CD14-positive monocyte (primary cell): Measurements from ENCODE around the gene PEDS1. TPM values are rescaled to one million over a fixed set of nuclear protein-coding genes. Genes with fewer than 3 reads are reported as not detected.

Experiments used
- DNase-seq, 3 donors: peaks; one replicate each; pipeline ENCODE4 v3.0.0-alpha.2; 2011 to 2022
- H2AFZ ChIP-seq: 2 replicates; pipeline ENCODE4 v1.6.0; 2012; ENCODE audit warnings: mild to moderate bottlenecking, low read depth, low read length, inconsistent platforms; ENCODE audit not compliant: insufficient read depth, poor library complexity, severe bottlenecking
- H3K27ac ChIP-seq, 2 donors: 1 replicate in 1 of 2; 2 replicates in 1 of 2; pipeline ENCODE4 v1.5.1; 2012 to 2013; ENCODE audit warnings: low read length in 2 of 2, control low read depth in 1 of 2, inconsistent platforms in 1 of 2, low read depth in 1 of 2, mild to moderate bottlenecking in 1 of 2
- H3K27me3 ChIP-seq, 2 donors: one replicate each; pipeline versions ENCODE4 v1.6.0 to v1.6.1; 2011 to 2013; ENCODE audit warnings: low read length in 2 of 2; ENCODE audit not compliant: control insufficient read depth in 2 of 2, insufficient read depth in 2 of 2
- H3K36me3 ChIP-seq, 2 donors: replicated peaks in 1 of 2; 1 replicate in 1 of 2; 2 replicates in 1 of 2; pipeline versions ENCODE4 v1.5.1 to v1.6.1; 2012 to 2013; ENCODE audit warnings: low read length in 2 of 2, control low read depth in 1 of 2, inconsistent platforms in 1 of 2, mild to moderate bottlenecking in 1 of 2; ENCODE audit not compliant: insufficient read depth in 2 of 2, control insufficient read depth in 1 of 2
- H3K4me1 ChIP-seq, 2 donors: 1 replicate in 1 of 2; 2 replicates in 1 of 2; pipeline versions ENCODE4 v1.5.1 to v1.6.1; 2012 to 2013; ENCODE audit warnings: low read length in 2 of 2, control low read depth in 1 of 2, inconsistent platforms in 1 of 2, mild to moderate bottlenecking in 1 of 2, moderate library complexity in 1 of 2; ENCODE audit not compliant: insufficient read depth in 2 of 2, control insufficient read depth in 1 of 2
- H3K4me2 ChIP-seq: replicated peaks from 2 replicates; pipeline ENCODE3; 2012; ENCODE audit warnings: low read length, moderate library complexity, mild to moderate bottlenecking; ENCODE audit not compliant: poor library complexity, severe bottlenecking; ENCODE audit errors: extremely low read depth
- H3K4me3 ChIP-seq, 3 experiments: fragments of 200-600 bp in 1 of 3; sonication (generic) in 1 of 3; replicated peaks in 1 of 3; 1 replicate in 2 of 3; 2 replicates in 1 of 3; pipeline ENCODE4 v1.5.1; 2011 to 2013; ENCODE audit warnings: low read length in 3 of 3, mild to moderate bottlenecking in 3 of 3, control low read depth in 2 of 3, low read depth in 2 of 3, inconsistent platforms in 1 of 3, moderate library complexity in 1 of 3
- H3K79me2 ChIP-seq: 2 replicates; pipeline ENCODE4 v1.6.0; 2012; ENCODE audit warnings: mild to moderate bottlenecking, control low read depth, inconsistent platforms, low read length, moderate library complexity; ENCODE audit not compliant: insufficient read depth
- H3K9ac ChIP-seq: 2 replicates; pipeline ENCODE4 v1.6.0; 2017; ENCODE audit warnings: low read length, mild to moderate bottlenecking; ENCODE audit not compliant: insufficient read depth, poor library complexity, severe bottlenecking
- H3K9me3 ChIP-seq, 2 donors: replicated peaks in 1 of 2; 1 replicate in 1 of 2; 2 replicates in 1 of 2; pipeline versions ENCODE4 v1.5.1 to v1.6.1; 2012 to 2013; ENCODE audit warnings: low read length in 2 of 2, control low read depth in 1 of 2; ENCODE audit not compliant: control insufficient read depth in 1 of 2, insufficient read depth in 1 of 2
- H4K20me1 ChIP-seq: 2 replicates; pipeline ENCODE4 v1.6.0; 2012; ENCODE audit warnings: mild to moderate bottlenecking, low read length, control low read depth, moderate library complexity; ENCODE audit not compliant: insufficient read depth
- H3K27ac Mint-ChIP-seq, 7 donors: one replicate each; pipeline ENCODE4 v1.8.0; 2020; ENCODE audit warnings: mild to moderate bottlenecking in 7 of 7, mixed read lengths in 7 of 7, moderate library complexity in 6 of 7, inconsistent platforms in 2 of 7
- H3K27me3 Mint-ChIP-seq, 3 donors: one replicate each; pipeline ENCODE4 v1.8.0; 2021 to 2022; ENCODE audit warnings: low read depth in 3 of 3, mild to moderate bottlenecking in 3 of 3, mixed read lengths in 3 of 3, moderate library complexity in 3 of 3, inconsistent platforms in 1 of 3
- H3K36me3 Mint-ChIP-seq, 2 donors: one replicate each; pipeline ENCODE4 v1.8.0; 2020; ENCODE audit warnings: mixed read lengths in 2 of 2, inconsistent platforms in 1 of 2, mild to moderate bottlenecking in 1 of 2
- H3K4me1 Mint-ChIP-seq: one replicate; pipeline ENCODE4 v1.8.0; 2020; ENCODE audit warnings: mild to moderate bottlenecking, mixed read lengths
- H3K4me3 Mint-ChIP-seq, 2 donors: one replicate each; pipeline ENCODE4 v1.8.0; 2020; ENCODE audit warnings: mild to moderate bottlenecking in 2 of 2, mixed read lengths in 2 of 2, moderate library complexity in 1 of 2
- H3K9me3 Mint-ChIP-seq, 7 donors: one replicate each; pipeline ENCODE4 v1.8.0; 2020 to 2022; ENCODE audit warnings: mixed read lengths in 7 of 7, mild to moderate bottlenecking in 6 of 7, moderate library complexity in 6 of 7, inconsistent platforms in 2 of 7
- WGBS: methylation state at CpG from one replicate; pipeline ENCODE4 v1.1.5; 2013; ENCODE audit warnings: missing lambda C conversion rate; ENCODE audit not compliant: insufficient coverage; 5-methylcytosine and 5-hydroxymethylcytosine counted together
- intact Hi-C, 2 donors: fragments of 100-400 bp; cut with micrococcal nuclease; formaldehyde crosslinking; loops; one replicate each; pipeline versions ENCODE4 v1.15.0 to v1.15.1; 2023
- polyA plus RNA-seq, 3 donors: library from polyadenylated mRNA; depleted of rRNA in 1 of 3; unstranded in 2 of 3; stranded (reverse) in 1 of 3; fragments of 300-500 nt in 2 of 3; fragments of >200 nt in 1 of 3; fragmentation: Illumina TruSeq in 2 of 3; gene quantifications; 1 replicate in 2 of 3; 2 replicates in 1 of 3; pipeline ENCODE4 v1.2.3, GENCODE V29; 2012 to 2021
- TF ChIP-seq, protein P1 (sequence below): fragments of 200-600 bp; IDR thresholded peaks from one replicate; pipeline ENCODE4 v1.8.0; 2022; ENCODE audit warnings: antibody characterized with exemption, mild to moderate bottlenecking

The PEDS1 gene
- polyA plus RNA-seq, 3 donors, result 19.6 to 48.1 (median 25.2) TPM

DNA sequence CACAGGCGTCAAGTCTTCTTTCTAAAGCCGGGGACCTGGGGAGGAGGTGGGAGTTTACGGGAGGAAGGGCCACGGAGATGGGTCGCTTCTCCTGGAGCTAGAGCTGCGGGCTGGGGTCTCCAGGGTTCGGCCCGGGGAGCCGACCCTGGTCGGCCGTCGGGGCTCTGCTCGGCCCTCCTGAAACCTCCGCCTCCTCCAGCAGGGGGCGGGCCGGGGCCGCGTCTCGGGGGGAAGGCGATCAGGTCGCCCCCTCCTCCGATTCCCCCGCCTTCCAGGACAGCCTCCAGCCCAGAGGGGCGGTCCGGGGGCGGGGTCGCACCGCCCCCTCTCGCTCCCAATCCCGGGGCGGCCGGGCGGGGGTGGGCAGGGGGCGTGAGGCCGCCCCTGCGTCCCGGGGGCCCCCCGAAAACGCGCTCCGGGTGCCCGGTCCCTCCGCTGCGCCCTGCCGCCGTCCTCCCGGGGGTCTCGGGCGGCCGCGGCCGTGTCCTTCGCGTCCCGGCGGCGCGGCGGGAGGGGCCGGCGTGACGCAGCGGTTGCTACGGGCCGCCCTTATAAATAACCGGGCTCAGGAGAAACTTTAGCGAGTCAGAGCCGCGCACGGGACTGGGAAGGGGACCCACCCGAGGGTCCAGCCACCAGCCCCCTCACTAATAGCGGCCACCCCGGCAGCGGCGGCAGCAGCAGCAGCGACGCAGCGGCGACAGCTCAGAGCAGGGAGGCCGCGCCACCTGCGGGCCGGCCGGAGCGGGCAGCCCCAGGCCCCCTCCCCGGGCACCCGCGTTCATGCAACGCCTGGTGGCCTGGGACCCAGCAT is 36.9 kb upstream of the PEDS1 start, which contains the start of gene CEBPB:
Gene CEBPB (plus strand): TSS at position 580 of the 814 bp plus-strand sequence. CDS start 204 bp downstream, at position 784.
- H3K36me3 Mint-ChIP-seq, result peaks cover 30 to 32% of the 10 kb centered on the region in 2 donors
- H3K27me3 Mint-ChIP-seq, result peaks cover under 1 to 10% (median 3%) of the 10 kb centered on the region in 3 donors
- Histone ChIP-seq H3K27me3 (no peaks in the 10 kb centered on the region), H3K4me3 (peak within 1 kb of the TSS; percentile 85 to 96 (median 96)), H3K79me2 (peaks cover 47% of the 10 kb centered on the region), H4K20me1 (peaks cover 40% of the 10 kb centered on the region), H3K4me2 (peak within 1 kb of the TSS; percentile 87), H3K36me3 (peaks cover 24 to 30% of the 10 kb centered on the region in 2 donors), H2AFZ (peak within 1 kb of the TSS; percentile 54), H3K9ac (peak within 1 kb of the TSS; percentile 99), H3K9me3 (no peaks in the 10 kb centered on the region), H3K27ac (peak within 1 kb of the TSS; percentile 88 to 90), H3K4me1 (peaks cover 66 to 68% of the 10 kb centered on the region in 2 donors)
- peak within 1 kb of the TSS; percentile 84 to 91 for H3K4me3 Mint-ChIP-seq
- DNase-seq, result peak; percentile 92 to 94 (median 93)
- WGBS, result under 1% methylated on average over 78 of the region's 89 CpGs
- intact Hi-C loops, result loop anchor here (2.0 to 5.0 kb wide), 5 partner anchors 37 to 158 kb away; no protein-coding TSS in a partner anchor
- TF ChIP-seq, protein P1, sequence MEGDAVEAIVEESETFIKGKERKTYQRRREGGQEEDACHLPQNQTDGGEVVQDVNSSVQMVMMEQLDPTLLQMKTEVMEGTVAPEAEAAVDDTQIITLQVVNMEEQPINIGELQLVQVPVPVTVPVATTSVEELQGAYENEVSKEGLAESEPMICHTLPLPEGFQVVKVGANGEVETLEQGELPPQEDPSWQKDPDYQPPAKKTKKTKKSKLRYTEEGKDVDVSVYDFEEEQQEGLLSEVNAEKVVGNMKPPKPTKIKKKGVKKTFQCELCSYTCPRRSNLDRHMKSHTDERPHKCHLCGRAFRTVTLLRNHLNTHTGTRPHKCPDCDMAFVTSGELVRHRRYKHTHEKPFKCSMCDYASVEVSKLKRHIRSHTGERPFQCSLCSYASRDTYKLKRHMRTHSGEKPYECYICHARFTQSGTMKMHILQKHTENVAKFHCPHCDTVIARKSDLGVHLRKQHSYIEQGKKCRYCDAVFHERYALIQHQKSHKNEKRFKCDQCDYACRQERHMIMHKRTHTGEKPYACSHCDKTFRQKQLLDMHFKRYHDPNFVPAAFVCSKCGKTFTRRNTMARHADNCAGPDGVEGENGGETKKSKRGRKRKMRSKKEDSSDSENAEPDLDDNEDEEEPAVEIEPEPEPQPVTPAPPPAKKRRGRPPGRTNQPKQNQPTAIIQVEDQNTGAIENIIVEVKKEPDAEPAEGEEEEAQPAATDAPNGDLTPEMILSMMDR, result peak; percentile 87
- peak within 1 kb of the TSS; percentile 86 to 94 (median 90) for H3K27ac Mint-ChIP-seq
- peaks cover 53% of the 10 kb centered on the region for H3K4me1 Mint-ChIP-seq
- peaks cover 0 to 9% (median 0%) of the 10 kb centered on the region in 7 donors for H3K9me3 Mint-ChIP-seq

DNA sequence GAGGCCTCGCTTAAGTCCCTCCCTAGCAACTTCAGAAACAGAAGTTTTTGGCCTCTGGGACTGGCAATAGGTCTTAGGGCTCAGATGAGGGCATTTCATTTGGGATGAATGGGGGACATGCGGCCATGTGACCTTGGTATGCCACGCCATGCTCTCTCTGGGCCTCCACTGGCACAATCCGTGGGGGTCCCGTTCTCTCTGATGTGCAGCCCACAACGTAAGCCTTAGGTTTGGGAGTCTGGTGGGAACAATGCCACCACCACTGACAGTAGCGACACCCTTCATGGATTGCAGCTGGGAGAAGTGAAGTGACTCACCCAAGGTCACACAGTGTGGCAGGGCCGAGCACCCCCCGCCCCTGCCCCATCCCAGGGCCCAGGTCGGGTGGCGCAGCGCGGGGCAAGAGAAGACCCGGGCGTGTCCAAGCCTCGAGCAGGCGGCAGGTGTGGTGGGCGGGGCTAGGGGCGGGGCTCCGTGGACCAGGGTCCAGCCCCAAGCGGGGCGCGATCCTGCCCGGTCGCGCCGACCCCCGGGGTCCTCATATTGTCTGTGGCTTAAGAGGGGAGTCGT is 36.2 kb upstream of the PEDS1 start:
- DNase-seq, result peak; percentile 35 to 66 (median 41)
- Mint-ChIP-seq H3K4me3 (peak overlapping the region; percentile 72 to 74), H3K4me1 (peaks cover 48% of the 10 kb centered on the region), H3K9me3 (peaks cover 0 to 9% (median 0%) of the 10 kb centered on the region in 7 donors), H3K27me3 (peaks cover 3 to 10% (median 5%) of the 10 kb centered on the region in 3 donors), H3K36me3 (peaks cover 25 to 27% of the 10 kb centered on the region in 2 donors), H3K27ac (peak overlapping the region; percentile 83 to 94 (median 86))
- Histone ChIP-seq H4K20me1 (peaks cover 33% of the 10 kb centered on the region), H2AFZ (peak overlapping the region; percentile 54), H3K4me3 (peak overlapping the region in 2 of 3 experiments; percentile 22 to 96), H3K27ac (peak overlapping the region; percentile 57 to 90), H3K9me3 (no peaks in the 10 kb centered on the region), H3K4me1 (peaks cover 60 to 62% of the 10 kb centered on the region in 2 donors), H3K36me3 (peaks cover 24 to 27% of the 10 kb centered on the region in 2 donors), H3K79me2 (peaks cover 40% of the 10 kb centered on the region), H3K27me3 (no peaks in the 10 kb centered on the region), H3K9ac (peak overlapping the region; percentile 99), H3K4me2 (peak overlapping the region; percentile 87)
- intact Hi-C loops, result loop anchor here (2.0 to 5.0 kb wide), 7 partner anchors 38 to 388 kb away; no protein-coding TSS in a partner anchor
- WGBS, result 19% methylated on average over 18 of the region's 29 CpGs
- TF ChIP-seq, protein P1, result no peak
